GM12878 (cell line): ENCODE measurements around the gene SFMBT1. TPM values are rescaled to one million over a fixed set of nuclear protein-coding genes. Genes with fewer than 3 reads are reported as not detected.

Experiments used
- ATAC-seq: fragments of 200-7000 bp; cut with Tn5 transposase; 3 replicates; pipeline ENCODE4 v1.9.1; 2020; ENCODE audit warnings: mild to moderate bottlenecking, moderate library complexity
- BruUV-seq: library from RNA; stranded (reverse); fragments of 400-500 nt; replicated peaks from 2 replicates; lab custom pipeline; 2021; lab: Mats Ljungman, UMichigan
- CTCF ChIA-PET: fragments of 300-600 bp; sonication (Branson Sonifier 250); formaldehyde crosslinking; extraction: SDS; loops from one replicate; lab custom pipeline; 2021; ENCODE audit warnings: inconsistent platforms; lab: Yijun Ruan, JAX
- POLR2A ChIA-PET: fragments of 350-600 bp; formaldehyde crosslinking; extraction: SDS; loops from one replicate; lab custom pipeline; 2021; ENCODE audit warnings: inconsistent platforms; lab: Charles Lee
- RAD21 ChIA-PET: fragments of 300-600 bp; sonication (Branson Sonifier 250); formaldehyde crosslinking; loops from one replicate; lab custom pipeline; 2023; ENCODE audit warnings: antibody characterized with exemption; ENCODE audit not compliant: unreplicated experiment; lab: Charles Lee
- SMC1A ChIA-PET: fragments of 300-600 bp; sonication (Branson Sonifier 250); formaldehyde crosslinking; loops from one replicate; lab custom pipeline; 2023; ENCODE audit not compliant: unreplicated experiment, uncharacterized antibody; lab: Charles Lee
- DNase-seq: peaks from one replicate; pipeline ENCODE4 v3.0.0-alpha.2; 2011; ENCODE audit warnings: low read depth, low spot score
- FAIRE-seq: peaks from 3 replicates; lab custom pipeline; 2011; peaks lifted over from hg19 to GRCh38; lab: Jason Lieb, UNC
- H2AFZ ChIP-seq: 2 replicates; pipeline ENCODE4 v1.6.0; 2011; ENCODE audit warnings: low read depth, low read length, control low read depth; ENCODE audit not compliant: control insufficient read depth
- H3K27ac ChIP-seq: 2 replicates; pipeline ENCODE4 v1.5.1; 2011; ENCODE audit warnings: control low read depth; ENCODE audit not compliant: control insufficient read depth, insufficient read depth
- H3K27me3 ChIP-seq, 2 experiments: replicated peaks in 1 of 2; 2 replicates each; pipeline versions ENCODE4 v1.6.0 to v1.6.1; 2011; ENCODE audit warnings: low read length in 1 of 2; ENCODE audit not compliant: control insufficient read depth in 2 of 2, insufficient read depth in 2 of 2
- H3K36me3 ChIP-seq, 2 experiments: 2 replicates each; pipeline ENCODE4 v1.5.1; 2011; ENCODE audit warnings: low read length in 1 of 2; ENCODE audit not compliant: control insufficient read depth in 2 of 2, insufficient read depth in 2 of 2
- H3K4me1 ChIP-seq: 2 replicates; pipeline ENCODE4 v1.6.1; 2011; ENCODE audit warnings: mild to moderate bottlenecking, low read length, moderate library complexity, mixed read lengths; ENCODE audit not compliant: control insufficient read depth, insufficient read depth
- H3K4me2 ChIP-seq: 2 replicates; pipeline ENCODE4 v1.6.0; 2011; ENCODE audit warnings: control low read depth; ENCODE audit not compliant: control insufficient read depth, insufficient read depth
- H3K4me3 ChIP-seq: fragments of 200-600 bp; sonication (generic); 2 replicates; pipeline ENCODE4 v1.5.1; 2016
- H3K79me2 ChIP-seq: 2 replicates; pipeline ENCODE4 v1.6.0; 2011; ENCODE audit warnings: low read length; ENCODE audit not compliant: control insufficient read depth, insufficient read depth
- H3K9ac ChIP-seq: 2 replicates; pipeline ENCODE4 v1.8.0; 2011; ENCODE audit warnings: low read length, control low read depth, mixed read lengths; ENCODE audit not compliant: control insufficient read depth, insufficient read depth
- H3K9me3 ChIP-seq: replicated peaks from 3 replicates; pipeline ENCODE4 v1.5.1; 2011; ENCODE audit warnings: mild to moderate bottlenecking, low read length; ENCODE audit not compliant: control insufficient read depth, insufficient read depth
- H4K20me1 ChIP-seq: 2 replicates; pipeline ENCODE4 v1.6.0; 2011; ENCODE audit not compliant: control insufficient read depth, insufficient read depth
- BHLHE40 ChIP-seq, 2 experiments: fragments of 450-650 bp in 1 of 2; IDR thresholded peaks; 2 replicates each; pipeline ENCODE4 v1.6.1; 2011 to 2017; ENCODE audit warnings: low read depth in 2 of 2, borderline replicate concordance in 1 of 2, improper control_type of control experiment in 1 of 2, low read length in 1 of 2, mild to moderate bottlenecking in 1 of 2
- CREM ChIP-seq: IDR thresholded peaks from 2 replicates; pipeline ENCODE4 v1.6.1; 2014; ENCODE audit warnings: antibody characterized with exemption, low read depth
- EP300 ChIP-seq, 2 experiments: fragments of 150-350 bp in 1 of 2; IDR thresholded peaks; 2 replicates each; pipeline ENCODE4 v1.6.1; 2011 to 2012; ENCODE audit warnings: low read depth in 2 of 2, low read length in 2 of 2, borderline replicate concordance in 1 of 2, improper control_type of control experiment in 1 of 2, inconsistent platforms in 1 of 2; ENCODE audit not compliant: control insufficient read depth in 1 of 2
- HCFC1 ChIP-seq: fragments of 150-350 bp; IDR thresholded peaks from 2 replicates; pipeline ENCODE4 v1.6.1; 2014; ENCODE audit warnings: low read length
- HDAC6 ChIP-seq: fragments of 200-600 bp; sonication (generic); IDR thresholded peaks from one replicate; pipeline ENCODE4 v1.8.0; 2017; ENCODE audit warnings: antibody characterized with exemption; ENCODE audit not compliant: unreplicated experiment
- HSF1 ChIP-seq: fragments of 150-350 bp; IDR thresholded peaks from 2 replicates; pipeline ENCODE4 v1.6.1; 2014; ENCODE audit warnings: mild to moderate bottlenecking, low read depth, low read length
- LARP7 ChIP-seq: fragments of 450-650 bp; IDR thresholded peaks from 2 replicates; pipeline ENCODE4 v1.6.1; 2017; ENCODE audit warnings: mild to moderate bottlenecking
- MTA2 ChIP-seq: fragments of 450-650 bp; IDR thresholded peaks from 2 replicates; pipeline ENCODE4 v1.6.1; 2016; ENCODE audit warnings: low read depth, mild to moderate bottlenecking, moderate library complexity
- MYB ChIP-seq: fragments of 150-350 bp; IDR thresholded peaks from 2 replicates; pipeline ENCODE4 v1.6.1; 2014; ENCODE audit warnings: mild to moderate bottlenecking, low read depth, low read length, borderline replicate concordance
- NFYA ChIP-seq: IDR thresholded peaks from 2 replicates; pipeline ENCODE4 v1.6.1; 2011; ENCODE audit warnings: low read depth, mild to moderate bottlenecking, low read length, improper control_type of control experiment, borderline replicate concordance
- PAX8 ChIP-seq: fragments of 450-650 bp; IDR thresholded peaks from 2 replicates; pipeline ENCODE4 v1.6.1; 2017; ENCODE audit warnings: mild to moderate bottlenecking, moderate library complexity
- PML ChIP-seq: IDR thresholded peaks from 2 replicates; pipeline ENCODE4 v1.6.1; 2012; ENCODE audit warnings: low read length, inconsistent platforms
- POLR2A ChIP-seq: IDR thresholded peaks from 2 replicates; pipeline ENCODE4 v1.6.1; 2011; ENCODE audit warnings: low read depth, mild to moderate bottlenecking, low read length
- POLR2AphosphoS5 ChIP-seq: IDR thresholded peaks from 2 replicates; pipeline ENCODE4 v1.6.1; 2011; ENCODE audit warnings: mild to moderate bottlenecking, low read length, inconsistent platforms
- SMAD1 ChIP-seq: fragments of 450-650 bp; IDR thresholded peaks from 2 replicates; pipeline ENCODE4 v1.6.1; 2018; ENCODE audit warnings: mild to moderate bottlenecking, low read depth; ENCODE audit not compliant: partially characterized antibody
- TAF1 ChIP-seq: IDR thresholded peaks from 2 replicates; pipeline ENCODE4 v1.6.1; 2011; ENCODE audit warnings: mild to moderate bottlenecking, low read depth, low read length, borderline replicate concordance
- TARDBP ChIP-seq: IDR thresholded peaks from 2 replicates; pipeline ENCODE4 v1.6.1; 2016; ENCODE audit warnings: borderline replicate concordance
- TCF3 ChIP-seq: IDR thresholded peaks from 2 replicates; pipeline ENCODE4 v1.6.1; 2012; ENCODE audit warnings: low read depth, mild to moderate bottlenecking, low read length, borderline replicate concordance; ENCODE audit not compliant: insufficient read depth
- WRNIP1 ChIP-seq: IDR thresholded peaks from 2 replicates; pipeline ENCODE4 v1.6.1; 2011; ENCODE audit warnings: low read depth, low read length, improper control_type of control experiment, borderline replicate concordance
- WGBS: methylation state at CpG from one replicate; pipeline ENCODE4 v1.1.6; 2016; ENCODE audit warnings: low lambda C conversion rate; ENCODE audit not compliant: insufficient replicate concordance, insufficient coverage; ENCODE audit errors: missing lambda C conversion rate; 5-methylcytosine and 5-hydroxymethylcytosine counted together
- in situ Hi-C: fragments of 300-500 bp; cut with MboI; formaldehyde crosslinking; loops from 9 replicates; pipeline ENCODE4 v1.14.3; 2018; ENCODE audit warnings: mixed read lengths
- intact Hi-C: fragments of 100-400 bp; cut with micrococcal nuclease; formaldehyde crosslinking; loops from one replicate; pipeline ENCODE4 v1.14.2; 2022; ENCODE audit not compliant: unreplicated experiment
- polyA plus RNA-seq, 11 experiments: library from polyadenylated mRNA; depleted of rRNA in 4 of 11; unstranded in 6 of 11; stranded (reverse) in 5 of 11; fragments of >200 nt; fragmentation: Nextera tagmentation in 4 of 11; fragmentation: Illumina TruSeq in 1 of 11; extraction: Ambion mirVana in 4 of 11; extraction: Trizol in 1 of 11; gene quantifications; 1 replicate in 1 of 11; 2 replicates in 10 of 11; pipeline versions ENCODE4 v1.2.1 to v1.2.3, GENCODE V29; 2011 to 2016; ENCODE audit warnings: inconsistent platforms in 2 of 11, missing spikeins in 2 of 11, low read depth in 1 of 11
- total RNA-seq, 4 experiments: library from RNA; depleted of rRNA in 3 of 4; stranded (reverse); fragments of >200 nt in 3 of 4; fragmentation: Illumina TruSeq in 1 of 4; extraction: Trizol in 1 of 4; gene quantifications; 2 replicates each; pipeline versions ENCODE4 v1.2.1 to v1.2.3, GENCODE V29; 2013 to 2021

Gene SFMBT1
- total and polyA plus RNA-seq, 10 of the 15 experiments (the other 5 are each of a cell fraction or from before 2014, with no cell fraction given) = 3.2 to 19.5 (median 11.4) TPM

- no peak overlapping the region for H3K27ac ChIP-seq
- no peak for ATAC-seq
- SMC1A ChIA-PET = interaction anchor here (1.0 to 1.8 kb wide), 2 partner anchors 23 to 28 kb away, joined by 6 to 9 read pairs; no protein-coding TSS in a partner anchor
These were observed 40.5 kb downstream of the SFMBT1 start for GRCh38 chr3:53005338-53005737.

More at GRCh38 chr3:53005338-53005737, 40.5 kb downstream of the SFMBT1 start:
- Histone ChIP-seq H3K4me1 (peaks cover 13% of the 10 kb centered on the region), H3K4me3 (no peak overlapping the region), H3K79me2 (peaks cover 3% of the 10 kb centered on the region; the same call in 1 of the 2 replicates), H3K4me2 (no peak overlapping the region), H3K9ac (no peak overlapping the region), H3K27me3 (no peaks in the 10 kb centered on the region), H3K36me3 (no peaks in the 10 kb centered on the region), H4K20me1 (no peaks in the 10 kb centered on the region), H2AFZ (no peak overlapping the region), H3K9me3 (no peaks in the 10 kb centered on the region)
- ChIA-PET RAD21 (no interaction called here), CTCF (no interaction called here), POLR2A (interaction anchor here (0.9 to 1.2 kb wide), 2 partner anchors 9 to 50 kb away, joined by 3 read pairs; no protein-coding TSS in a partner anchor)
- 65% methylated on average over 3 of the region's 3 CpGs for WGBS
- TF ChIP-seq WRNIP1 = no peak
- no peak for TF ChIP-seq MTA2
- no peak for TF ChIP-seq PML
- TF ChIP-seq POLR2AphosphoS5 = no peak
- TF ChIP-seq CREM = no peak
- no peak for TF ChIP-seq TAF1
- TF ChIP-seq TCF3 = no peak
- no peak for TF ChIP-seq HDAC6
- TF ChIP-seq MYB = no peak
- TF ChIP-seq NFYA = no peak
- no peak for TF ChIP-seq LARP7
- no peak for TF ChIP-seq EP300 (IDR thresholded peaks at IDR 0.05; ENCODE audit: borderline replicate concordance in 1 of 2, control insufficient read depth in 1 of 2, low read depth in 2 of 2, low read length in 2 of 2)
- no peak for TF ChIP-seq SMAD1
- TF ChIP-seq HCFC1 = no peak
- TF ChIP-seq BHLHE40 (IDR thresholded peaks at IDR 0.05; ENCODE audit: borderline replicate concordance in 1 of 2, low read depth in 2 of 2, low read length in 1 of 2) = no peak
- TF ChIP-seq HSF1 = no peak
- no peak for TF ChIP-seq PAX8
- no peak for TF ChIP-seq TARDBP
- no peak for TF ChIP-seq POLR2A
- FAIRE-seq (no peak), DNase-seq (no peak)
- intact Hi-C loops (no loop called here), in situ Hi-C loops (no loop called here)
- BruUV-seq = no TSS peak
